Stomach (tissue), 9 donors: ENCODE data around the gene CALML4. TPM values are rescaled to one million over a fixed set of nuclear protein-coding genes. Genes with fewer than 3 reads are reported as not detected.
A peak's percentile ranks its signal among the peaks of the same experiment; 100 is the strongest.

Experiments
- DNase-seq, 2 donors: peaks; one replicate each; pipeline versions ENCODE4 v3.0.0 to v3.0.0-alpha.2; 2013 to 2019
- H3K27ac ChIP-seq, 5 donors: fragments of 200-600 bp in 4 of 5; sonication (generic) in 4 of 5; one replicate each; pipeline ENCODE4 v1.5.1; 2013 to 2019; ENCODE audit warnings: mild to moderate bottlenecking in 1 of 5, moderate library complexity in 1 of 5
- H3K27me3 ChIP-seq, 3 donors: fragments of 200-600 bp; sonication (generic); one replicate each; pipeline ENCODE4 v1.5.1; 2017 to 2019; ENCODE audit warnings: mixed run types in 1 of 3
- H3K36me3 ChIP-seq, 4 donors: fragments of 200-600 bp; sonication (generic); 1 replicate in 3 of 4; 2 replicates in 1 of 4; pipeline ENCODE4 v1.5.1; 2016 to 2019
- H3K4me1 ChIP-seq, 4 donors: fragments of 200-600 bp; sonication (generic); one replicate each; pipeline ENCODE4 v1.5.1; 2016 to 2019
- H3K4me3 ChIP-seq, 4 donors: fragments of 200-600 bp; sonication (generic) in 3 of 4; one replicate each; pipeline ENCODE4 v1.5.1; 2016 to 2019; ENCODE audit warnings: mild to moderate bottlenecking in 1 of 4
- H3K9me3 ChIP-seq, 4 donors: fragments of 200-600 bp; sonication (generic); one replicate each; pipeline ENCODE4 v1.5.1; 2016 to 2019
- EP300 ChIP-seq: sonication (generic); formaldehyde crosslinking; IDR thresholded peaks from one replicate; pipeline ENCODE4 v1.6.1; 2017; ENCODE audit warnings: antibody characterized with exemption
- POLR2A ChIP-seq, 4 donors: fragments of 450-650 bp; IDR thresholded peaks; one replicate each; pipeline ENCODE4 v1.6.1; 2016; ENCODE audit warnings: antibody characterized with exemption in 4 of 4, control low read depth in 2 of 4, mild to moderate bottlenecking in 1 of 4, moderate library complexity in 1 of 4
- POLR2AphosphoS5 ChIP-seq, 3 donors: sonication (generic); formaldehyde crosslinking; IDR thresholded peaks; one replicate each; pipeline ENCODE4 v1.6.1; 2016; ENCODE audit warnings: antibody characterized with exemption in 3 of 3
- WGBS, 5 donors: extraction: QIAGEN DNeasy Blood & Tissue Kit in 3 of 5; methylation state at CpG; one replicate each; pipeline versions ENCODE4 v1.1.5 to v1.1.7; 2013 to 2018; 5-methylcytosine and 5-hydroxymethylcytosine counted together
- intact Hi-C: fragments of 100-400 bp; cut with DNase I; formaldehyde crosslinking; loops from one replicate; pipeline ENCODE4 v1.15.1; 2023; ENCODE audit warnings: low total_unique reads
- polyA plus RNA-seq, 3 donors: library from polyadenylated mRNA; stranded (reverse); fragments of 200-250 nt; gene quantifications; one replicate each; pipeline ENCODE4 v1.2.3, GENCODE V29; 2013
- total RNA-seq, 5 donors: library from RNA; depleted of rRNA; stranded (reverse); fragments of >200 nt; gene quantifications; one replicate each; pipeline versions ENCODE4 v1.1.0 to v1.2.3, GENCODE V29; 2014 to 2016
- TF ChIP-seq, protein P1 (sequence below), 7 experiments: fragments of 450-650 bp in 4 of 7; fragments of 200-600 bp in 3 of 7; sonication (generic) in 3 of 7; IDR thresholded peaks; one replicate each; pipeline ENCODE4 v1.5.1; 2016 to 2019; ENCODE audit warnings: antibody characterized with exemption in 7 of 7, control low read depth in 2 of 7, mild to moderate bottlenecking in 1 of 7
- donor health status: healthy with polysubstance abuse.
- donor health status: Bipolar disorder and iron deficiency.
- donor health status: healthy.

The CALML4 gene
- total and polyA plus RNA-seq, 8 donors: 7.6 to 24.3 (median 13.3) TPM

DNA sequence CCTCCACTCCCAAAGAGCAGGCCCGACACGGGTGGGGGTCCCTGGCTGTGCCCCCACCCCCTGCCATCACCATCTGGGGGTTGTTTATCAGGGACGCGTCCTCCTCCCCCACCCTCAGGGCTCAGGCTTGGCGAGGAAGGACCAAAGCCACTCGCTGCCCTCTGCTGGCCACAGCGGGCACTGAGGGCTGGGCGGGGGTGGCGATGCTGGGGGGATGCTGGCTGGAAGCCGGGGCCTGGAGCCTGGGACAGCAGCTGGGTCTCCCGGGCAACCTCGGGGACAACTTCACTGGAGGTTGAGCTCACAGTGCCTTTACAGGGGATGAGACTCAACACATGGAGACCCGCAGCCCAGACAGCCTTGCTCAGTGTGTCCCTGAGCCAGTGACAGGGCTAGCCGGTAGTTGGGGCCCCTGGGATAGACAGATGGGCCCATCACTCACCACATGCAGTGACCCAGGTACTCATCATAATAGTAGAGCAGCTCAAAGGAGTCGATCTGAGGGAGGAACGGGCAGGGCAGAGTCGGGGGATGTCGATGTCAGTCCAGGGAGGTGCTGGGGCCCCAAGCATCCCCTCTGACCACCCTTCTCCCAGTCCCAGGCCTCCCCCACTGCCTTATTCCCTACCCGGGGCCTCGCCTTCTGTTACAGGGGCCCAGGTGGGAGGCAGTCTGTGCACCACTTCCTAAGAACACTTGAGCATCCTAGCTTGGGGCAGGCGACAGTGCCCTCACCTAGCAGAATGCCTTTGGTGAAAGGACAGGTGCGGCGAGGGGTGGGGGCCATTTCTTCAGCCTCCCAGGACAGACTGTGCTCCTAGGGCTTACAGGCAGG, 5.9 kb upstream of the CALML4 start:
- Histone ChIP-seq H3K27me3 (no peaks in the 10 kb centered on the region), H3K4me1 (peaks cover 13 to 33% (median 15%) of the 10 kb centered on the region in 4 donors), H3K4me3 (peak overlapping the region; percentile 24 to 31 (median 26)), H3K9me3 (no peaks in the 10 kb centered on the region), H3K36me3 (peaks cover 0 to 24% (median 6%) of the 10 kb centered on the region in 4 donors), H3K27ac (peak overlapping the region in 2 of 5 donors; percentile 2 to 58)
- peak; percentile 56 to 87 for DNase-seq
- intact Hi-C loops: loop anchor here (10.0 kb wide), 1 partner anchor 346 kb away; no protein-coding TSS in a partner anchor
- TF ChIP-seq POLR2A (IDR thresholded peaks at IDR 0.05): no peak
- TF ChIP-seq, protein P1, sequence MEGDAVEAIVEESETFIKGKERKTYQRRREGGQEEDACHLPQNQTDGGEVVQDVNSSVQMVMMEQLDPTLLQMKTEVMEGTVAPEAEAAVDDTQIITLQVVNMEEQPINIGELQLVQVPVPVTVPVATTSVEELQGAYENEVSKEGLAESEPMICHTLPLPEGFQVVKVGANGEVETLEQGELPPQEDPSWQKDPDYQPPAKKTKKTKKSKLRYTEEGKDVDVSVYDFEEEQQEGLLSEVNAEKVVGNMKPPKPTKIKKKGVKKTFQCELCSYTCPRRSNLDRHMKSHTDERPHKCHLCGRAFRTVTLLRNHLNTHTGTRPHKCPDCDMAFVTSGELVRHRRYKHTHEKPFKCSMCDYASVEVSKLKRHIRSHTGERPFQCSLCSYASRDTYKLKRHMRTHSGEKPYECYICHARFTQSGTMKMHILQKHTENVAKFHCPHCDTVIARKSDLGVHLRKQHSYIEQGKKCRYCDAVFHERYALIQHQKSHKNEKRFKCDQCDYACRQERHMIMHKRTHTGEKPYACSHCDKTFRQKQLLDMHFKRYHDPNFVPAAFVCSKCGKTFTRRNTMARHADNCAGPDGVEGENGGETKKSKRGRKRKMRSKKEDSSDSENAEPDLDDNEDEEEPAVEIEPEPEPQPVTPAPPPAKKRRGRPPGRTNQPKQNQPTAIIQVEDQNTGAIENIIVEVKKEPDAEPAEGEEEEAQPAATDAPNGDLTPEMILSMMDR (IDR thresholded peaks at IDR 0.05): peak in 5 of 7 experiments; percentile 70 to 92 (median 86)
- TF ChIP-seq EP300: no peak
- TF ChIP-seq POLR2AphosphoS5 (IDR thresholded peaks at IDR 0.05): peak in 1 of 3 donors; percentile 45
- WGBS, 5 donors: 10 to 49% (median 45%) methylated on average over 4 to 23 of the region's 23 CpGs

GRCh38 chr15:68210409-68210756, 5.3 kb upstream of the CALML4 start:
- no peak for DNase-seq
- Histone ChIP-seq H3K4me1 (peaks cover 20 to 34% (median 21%) of the 10 kb centered on the region in 4 donors), H3K27me3 (no peaks in the 10 kb centered on the region), H3K27ac (peak overlapping the region in 2 of 5 donors; percentile 2 to 58), H3K9me3 (no peaks in the 10 kb centered on the region), H3K4me3 (peak overlapping the region; percentile 24 to 31 (median 26)), H3K36me3 (peaks cover 0 to 20% (median 5%) of the 10 kb centered on the region in 4 donors)
- WGBS, 5 donors: 82 to 100% (median 86%) methylated on average over 2 to 9 of the region's 9 CpGs
- intact Hi-C loops: loop anchor here (10.0 kb wide), 1 partner anchor 346 kb away; no protein-coding TSS in a partner anchor
- TF ChIP-seq, protein P1 (IDR thresholded peaks at IDR 0.05): no peak
- TF ChIP-seq POLR2A (IDR thresholded peaks at IDR 0.05): no peak
- no peak for TF ChIP-seq EP300
- no peak for TF ChIP-seq POLR2AphosphoS5 (IDR thresholded peaks at IDR 0.05)

DNA sequence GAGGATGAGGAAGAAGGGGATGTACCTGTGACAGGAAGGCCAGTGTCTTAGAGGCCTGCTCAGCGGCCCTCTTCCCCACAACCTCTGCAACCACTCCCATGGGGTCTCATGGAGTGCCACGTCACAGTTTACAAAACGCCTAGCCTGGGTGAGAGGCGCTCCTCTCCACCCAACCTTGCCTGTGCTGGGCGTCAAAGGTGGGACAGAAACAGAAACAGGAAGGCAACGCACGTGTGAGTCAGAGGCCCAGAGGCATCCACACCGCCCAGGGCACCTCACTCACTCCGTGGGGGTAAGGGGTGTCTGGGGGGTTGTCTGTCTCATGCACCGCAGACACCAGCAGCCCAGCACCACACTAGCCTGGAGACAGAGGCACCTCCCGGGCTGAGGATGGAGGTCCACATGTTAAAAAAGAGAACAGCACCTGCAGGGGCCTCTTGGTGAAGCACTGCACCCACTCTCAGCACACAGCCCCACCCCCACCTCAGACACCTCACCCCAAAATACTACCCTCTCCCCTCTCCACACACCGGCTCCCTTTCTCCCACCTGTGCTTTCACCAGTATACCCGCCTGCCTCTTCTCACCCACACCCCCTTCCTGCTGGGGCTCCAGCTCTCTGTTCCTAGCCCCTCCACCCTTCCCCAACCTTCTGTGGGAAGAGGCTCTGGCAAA, 4.7 kb upstream of the CALML4 start:
- TF ChIP-seq POLR2AphosphoS5 (IDR thresholded peaks at IDR 0.05) (no peak), EP300 (no peak), POLR2A (IDR thresholded peaks at IDR 0.05) (no peak)
- TF ChIP-seq, protein P1 (IDR thresholded peaks at IDR 0.05): no peak
- DNase-seq: no peak
- H3K27me3 ChIP-seq: no peaks in the 10 kb centered on the region
- peak overlapping the region in 2 of 5 donors; percentile 2 to 58 for H3K27ac ChIP-seq
- no peaks in the 10 kb centered on the region for H3K9me3 ChIP-seq
- H3K4me3 ChIP-seq: no peak overlapping the region
- H3K36me3 ChIP-seq: peaks cover 0 to 20% (median 5%) of the 10 kb centered on the region in 4 donors
- intact Hi-C loops: loop anchor here (10.0 kb wide), 1 partner anchor 345 kb away; no protein-coding TSS in a partner anchor
- WGBS, 5 donors: 70 to 81% (median 77%) methylated on average over 11 to 13 of the region's 13 CpGs
- H3K4me1 ChIP-seq: peaks cover 25 to 38% (median 27%) of the 10 kb centered on the region in 4 donors

DNA sequence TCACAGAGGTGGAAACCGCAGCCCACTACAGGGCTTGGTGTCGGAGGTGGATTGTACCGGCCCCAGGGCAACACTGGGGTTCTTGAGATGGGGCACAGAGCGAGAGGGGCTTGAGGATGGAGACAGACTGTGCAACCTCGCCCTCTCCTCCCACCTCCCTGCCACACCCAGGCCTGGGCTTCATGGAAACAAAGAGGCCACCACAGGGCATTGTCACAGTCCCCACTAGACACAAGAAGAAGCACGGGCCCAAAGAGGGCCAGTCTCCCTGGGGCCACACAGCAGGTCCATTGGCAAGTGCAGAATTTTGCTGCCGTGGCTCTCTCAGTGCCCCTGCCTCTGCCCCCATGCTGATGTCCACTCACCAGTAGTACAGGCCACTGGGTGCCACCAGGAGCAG, 4.1 kb upstream of the CALML4 start:
- DNase-seq: no peak
- Histone ChIP-seq H3K27me3 (no peaks in the 10 kb centered on the region), H3K4me1 (peaks cover 31 to 44% (median 33%) of the 10 kb centered on the region in 4 donors), H3K27ac (peak overlapping the region in 1 of 5 donors; percentile 26), H3K4me3 (no peak overlapping the region), H3K9me3 (no peaks in the 10 kb centered on the region), H3K36me3 (peaks cover 0 to 14% (median 3%) of the 10 kb centered on the region in 4 donors)
- WGBS, 5 donors: 77 to 100% (median 83%) methylated on average over 4 to 7 of the region's 7 CpGs
- TF ChIP-seq POLR2A (IDR thresholded peaks at IDR 0.05) (no peak), POLR2AphosphoS5 (IDR thresholded peaks at IDR 0.05) (no peak), EP300 (no peak)
- TF ChIP-seq, protein P1 (IDR thresholded peaks at IDR 0.05): no peak
- intact Hi-C loops: no loop called here
